IMR-90 (cell line): ENCODE measurements around the gene TRAF3.

Experiments used
- MAFK ChIP-seq: IDR thresholded peaks from 2 replicates; pipeline ENCODE4 v1.6.1; 2012; ENCODE audit warnings: low read depth, low read length, improper control_type of control experiment
- NFE2L2 ChIP-seq: fragments of 150-350 bp; IDR thresholded peaks from 2 replicates; pipeline ENCODE4 v1.6.1; 2016; ENCODE audit warnings: low read depth, mild to moderate bottlenecking, low read length
- POLR2A ChIP-seq: IDR thresholded peaks from 2 replicates; pipeline ENCODE4 v1.6.1; 2012; ENCODE audit warnings: mild to moderate bottlenecking, low read depth, low read length
- SMC3 ChIP-seq: fragments of 150-350 bp; IDR thresholded peaks from 2 replicates; pipeline ENCODE4 v1.6.1; 2016; ENCODE audit warnings: low read depth, mild to moderate bottlenecking, antibody characterized with exemption, low read length, moderate library complexity
- TF ChIP-seq, protein P1 (sequence below): conservative IDR thresholded peaks from 2 replicates; pipeline ENCODE4 v1.5.1; 2012; ENCODE audit warnings: mild to moderate bottlenecking, low read depth, low read length, improper control_type of control experiment
- TF ChIP-seq, protein P2 (sequence below): fragments of 150-350 bp; IDR thresholded peaks from 2 replicates; pipeline ENCODE4 v1.6.1; 2017; ENCODE audit warnings: mild to moderate bottlenecking, antibody characterized with exemption, low read length, low read depth

DNA sequence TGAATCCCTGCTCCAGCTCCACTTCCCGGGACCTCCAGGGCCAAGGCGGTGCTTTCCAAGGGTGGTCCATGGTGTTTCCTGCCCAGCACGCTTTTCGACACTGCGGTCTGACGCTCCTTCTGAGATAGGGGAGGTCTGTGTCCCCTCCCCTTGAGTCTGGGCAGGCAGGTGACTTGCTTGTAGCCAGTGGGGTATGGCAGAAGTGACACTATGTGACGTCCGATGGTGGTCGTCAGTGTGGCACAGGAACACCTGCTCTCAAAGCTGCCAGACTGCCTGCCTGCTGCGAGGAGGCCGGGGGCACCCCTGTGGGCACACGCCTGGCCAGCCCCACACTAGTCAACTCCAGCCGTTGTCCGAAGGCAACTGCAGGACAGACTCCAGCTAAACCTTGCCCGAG is 16.0 kb upstream of the TRAF3 start:
- TF ChIP-seq, protein P1, sequence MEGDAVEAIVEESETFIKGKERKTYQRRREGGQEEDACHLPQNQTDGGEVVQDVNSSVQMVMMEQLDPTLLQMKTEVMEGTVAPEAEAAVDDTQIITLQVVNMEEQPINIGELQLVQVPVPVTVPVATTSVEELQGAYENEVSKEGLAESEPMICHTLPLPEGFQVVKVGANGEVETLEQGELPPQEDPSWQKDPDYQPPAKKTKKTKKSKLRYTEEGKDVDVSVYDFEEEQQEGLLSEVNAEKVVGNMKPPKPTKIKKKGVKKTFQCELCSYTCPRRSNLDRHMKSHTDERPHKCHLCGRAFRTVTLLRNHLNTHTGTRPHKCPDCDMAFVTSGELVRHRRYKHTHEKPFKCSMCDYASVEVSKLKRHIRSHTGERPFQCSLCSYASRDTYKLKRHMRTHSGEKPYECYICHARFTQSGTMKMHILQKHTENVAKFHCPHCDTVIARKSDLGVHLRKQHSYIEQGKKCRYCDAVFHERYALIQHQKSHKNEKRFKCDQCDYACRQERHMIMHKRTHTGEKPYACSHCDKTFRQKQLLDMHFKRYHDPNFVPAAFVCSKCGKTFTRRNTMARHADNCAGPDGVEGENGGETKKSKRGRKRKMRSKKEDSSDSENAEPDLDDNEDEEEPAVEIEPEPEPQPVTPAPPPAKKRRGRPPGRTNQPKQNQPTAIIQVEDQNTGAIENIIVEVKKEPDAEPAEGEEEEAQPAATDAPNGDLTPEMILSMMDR = no peak
- TF ChIP-seq, protein P2, sequence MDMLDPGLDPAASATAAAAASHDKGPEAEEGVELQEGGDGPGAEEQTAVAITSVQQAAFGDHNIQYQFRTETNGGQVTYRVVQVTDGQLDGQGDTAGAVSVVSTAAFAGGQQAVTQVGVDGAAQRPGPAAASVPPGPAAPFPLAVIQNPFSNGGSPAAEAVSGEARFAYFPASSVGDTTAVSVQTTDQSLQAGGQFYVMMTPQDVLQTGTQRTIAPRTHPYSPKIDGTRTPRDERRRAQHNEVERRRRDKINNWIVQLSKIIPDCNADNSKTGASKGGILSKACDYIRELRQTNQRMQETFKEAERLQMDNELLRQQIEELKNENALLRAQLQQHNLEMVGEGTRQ = no peak
- TF ChIP-seq MAFK = no peak
- TF ChIP-seq POLR2A = no peak
- TF ChIP-seq SMC3 = no peak
- TF ChIP-seq NFE2L2 = no peak
